ENCODE results near the gene GPLD1. TPM values are rescaled to one million over a fixed set of nuclear protein-coding genes. Genes with fewer than 3 reads are reported as not detected.

GPLD1 gene
- total RNA-seq, 2 experiments from 2014 or later: 0.59 to 0.66 TPM

- intact Hi-C loops (cut with DNase I, micrococcal nuclease): no loop called here
- H3K9me3 Mint-ChIP-seq: no peaks in the 10 kb centered on the region
- H3K4me1 Mint-ChIP-seq (ENCODE audit: low read depth): no peaks in the 10 kb centered on the region
- no peak overlapping the region for H3K4me3 Mint-ChIP-seq
- no peaks in the 10 kb centered on the region for H3K27me3 Mint-ChIP-seq
- CTCF ChIA-PET: no interaction called here
- Histone ChIP-seq H3K36me3 (ENCODE audit: insufficient read depth, low read length) (no peaks in the 10 kb centered on the region), H3K27me3 (ENCODE audit: control insufficient read depth in 1 of 2, insufficient read depth in 2 of 2, low read length in 2 of 2) (no peaks in the 10 kb centered on the region), H3K27ac (ENCODE audit: low read depth in 1 of 2, low read length in 2 of 2) (no peak overlapping the region), H3K9me3 (ENCODE audit: control insufficient read depth in 1 of 2, insufficient read depth in 1 of 2, low read length in 2 of 2) (no peaks in the 10 kb centered on the region), H3K4me3 (ENCODE audit: low read length) (no peak overlapping the region), H3K4me1 (ENCODE audit: insufficient read depth, low read length) (no peaks in the 10 kb centered on the region)
- TF ChIP-seq CTCF (IDR thresholded peaks at IDR 0.05): no peak
- POLR2A ChIA-PET: no interaction called here
- no peak for ATAC-seq (ENCODE audit: poor library complexity)
- no peak for DNase-seq
- no peaks in the 10 kb centered on the region for H3K36me3 Mint-ChIP-seq (ENCODE audit: low read depth)
- H3K27ac Mint-ChIP-seq: no peak overlapping the region
Measured at GRCh38 chr6:24444588-24444987, 44.8 kb downstream of the GPLD1 start.

- TF ChIP-seq CTCF (IDR thresholded peaks at IDR 0.05): no peak
- no peak overlapping the region for H3K27ac ChIP-seq (ENCODE audit: low read depth in 1 of 2, low read length in 2 of 2)
- Mint-ChIP-seq H3K9me3 (no peaks in the 10 kb centered on the region), H3K36me3 (ENCODE audit: low read depth) (peaks cover 9% of the 10 kb centered on the region), H3K4me1 (ENCODE audit: low read depth) (no peaks in the 10 kb centered on the region), H3K27me3 (no peaks in the 10 kb centered on the region), H3K4me3 (no peak overlapping the region), H3K27ac (no peak overlapping the region)
- DNase-seq: no peak
- CTCF ChIA-PET: no interaction called here
- no peaks in the 10 kb centered on the region for H3K36me3 ChIP-seq (ENCODE audit: insufficient read depth, low read length)
- H3K9me3 ChIP-seq (ENCODE audit: control insufficient read depth in 1 of 2, insufficient read depth in 1 of 2, low read length in 2 of 2): no peaks in the 10 kb centered on the region
- POLR2A ChIA-PET: no interaction called here
- ATAC-seq (ENCODE audit: poor library complexity): no peak
- H3K4me1 ChIP-seq (ENCODE audit: insufficient read depth, low read length): no peaks in the 10 kb centered on the region
- no peak overlapping the region for H3K4me3 ChIP-seq (ENCODE audit: low read length)
- intact Hi-C loops (cut with DNase I, micrococcal nuclease): no loop called here
- H3K27me3 ChIP-seq (ENCODE audit: control insufficient read depth in 1 of 2, insufficient read depth in 2 of 2, low read length in 2 of 2): no peaks in the 10 kb centered on the region
Measured at GRCh38 chr6:24441599-24441904, 47.8 kb downstream of the GPLD1 start.

- Mint-ChIP-seq H3K4me1 (ENCODE audit: low read depth) (no peaks in the 10 kb centered on the region), H3K4me3 (no peak overlapping the region), H3K9me3 (no peaks in the 10 kb centered on the region), H3K27ac (no peak overlapping the region), H3K36me3 (ENCODE audit: low read depth) (peaks cover 11% of the 10 kb centered on the region), H3K27me3 (no peaks in the 10 kb centered on the region)
- Histone ChIP-seq H3K9me3 (ENCODE audit: control insufficient read depth in 1 of 2, insufficient read depth in 1 of 2, low read length in 2 of 2) (no peaks in the 10 kb centered on the region), H3K4me3 (ENCODE audit: low read length) (no peak overlapping the region), H3K27ac (ENCODE audit: low read depth in 1 of 2, low read length in 2 of 2) (no peak overlapping the region), H3K36me3 (ENCODE audit: insufficient read depth, low read length) (no peaks in the 10 kb centered on the region), H3K27me3 (ENCODE audit: control insufficient read depth in 1 of 2, insufficient read depth in 2 of 2, low read length in 2 of 2) (no peaks in the 10 kb centered on the region), H3K4me1 (ENCODE audit: insufficient read depth, low read length) (no peaks in the 10 kb centered on the region)
- ChIA-PET POLR2A (no interaction called here), CTCF (no interaction called here)
- intact Hi-C loops (cut with DNase I, micrococcal nuclease): no loop called here
- DNase-seq: no peak
- no peak for TF ChIP-seq CTCF (IDR thresholded peaks at IDR 0.05)
- ATAC-seq (ENCODE audit: poor library complexity): no peak
Measured at GRCh38 chr6:24440897-24441598, 48.3 kb downstream of the GPLD1 start.

All from CD4-positive, alpha-beta T cell (primary cell).